GM18873 (cell line): ENCODE measurements around the gene KCNG2.

Experiments
- ATAC-seq: cut with Tn5 transposase; IDR thresholded peaks from one replicate; pipeline ENCODE4 v1.9.1; 2021; ENCODE audit warnings: mild to moderate bottlenecking, moderate library complexity, moderate number of reproducible peaks; ENCODE audit not compliant: unreplicated experiment, low FRiP score

The KCNG2 gene

GRCh38 chr18:79878741-79879378 is 81.1 kb downstream of the KCNG2 start:
- no peak for ATAC-seq

GRCh38 chr18:79879566-79879965 is 81.8 kb downstream of the KCNG2 start:
- no peak for ATAC-seq

GRCh38 chr18:79881695-79882094 is 84.0 kb downstream of the KCNG2 start:
- no peak for ATAC-seq

- ATAC-seq: no peak
These were observed 84.9 kb downstream of the KCNG2 start for GRCh38 chr18:79882522-79883241.

- no peak for ATAC-seq
These were observed 85.9 kb downstream of the KCNG2 start for GRCh38 chr18:79883461-79884293.

- ATAC-seq: no peak
These were observed 86.7 kb downstream of the KCNG2 start for GRCh38 chr18:79884294-79884962.

- ATAC-seq: no peak
These were observed 87.4 kb downstream of the KCNG2 start for GRCh38 chr18:79884963-79885728.

GRCh38 chr18:79887181-79888000 is 89.7 kb downstream of the KCNG2 start:
- no peak for ATAC-seq

GRCh38 chr18:79888016-79888415 is 90.3 kb downstream of the KCNG2 start:
- ATAC-seq: no peak

GRCh38 chr18:79889569-79889968 is 91.8 kb downstream of the KCNG2 start:
- no peak for ATAC-seq

GRCh38 chr18:79890674-79891073 is 92.9 kb downstream of the KCNG2 start:
- ATAC-seq: no peak

- ATAC-seq: no peak
These were observed 99.0 kb downstream of the KCNG2 start for GRCh38 chr18:79896738-79897137.

GRCh38 chr18:79897940-79898625 is 100.3 kb downstream of the KCNG2 start:
- no peak for ATAC-seq

GRCh38 chr18:79898952-79899608 is 101.3 kb downstream of the KCNG2 start:
- no peak for ATAC-seq

- ATAC-seq: no peak
These were observed 102.1 kb downstream of the KCNG2 start for GRCh38 chr18:79899609-79900445.

- no peak for ATAC-seq
These were observed 103.2 kb downstream of the KCNG2 start for GRCh38 chr18:79900610-79901570.
